Measurements from ENCODE around the gene MTRF1L.

GRCh38 chr6:152952045-152952444 lies 50.5 kb downstream of the MTRF1L start:
- TF ChIP-seq, protein P1, sequence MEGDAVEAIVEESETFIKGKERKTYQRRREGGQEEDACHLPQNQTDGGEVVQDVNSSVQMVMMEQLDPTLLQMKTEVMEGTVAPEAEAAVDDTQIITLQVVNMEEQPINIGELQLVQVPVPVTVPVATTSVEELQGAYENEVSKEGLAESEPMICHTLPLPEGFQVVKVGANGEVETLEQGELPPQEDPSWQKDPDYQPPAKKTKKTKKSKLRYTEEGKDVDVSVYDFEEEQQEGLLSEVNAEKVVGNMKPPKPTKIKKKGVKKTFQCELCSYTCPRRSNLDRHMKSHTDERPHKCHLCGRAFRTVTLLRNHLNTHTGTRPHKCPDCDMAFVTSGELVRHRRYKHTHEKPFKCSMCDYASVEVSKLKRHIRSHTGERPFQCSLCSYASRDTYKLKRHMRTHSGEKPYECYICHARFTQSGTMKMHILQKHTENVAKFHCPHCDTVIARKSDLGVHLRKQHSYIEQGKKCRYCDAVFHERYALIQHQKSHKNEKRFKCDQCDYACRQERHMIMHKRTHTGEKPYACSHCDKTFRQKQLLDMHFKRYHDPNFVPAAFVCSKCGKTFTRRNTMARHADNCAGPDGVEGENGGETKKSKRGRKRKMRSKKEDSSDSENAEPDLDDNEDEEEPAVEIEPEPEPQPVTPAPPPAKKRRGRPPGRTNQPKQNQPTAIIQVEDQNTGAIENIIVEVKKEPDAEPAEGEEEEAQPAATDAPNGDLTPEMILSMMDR (IDR thresholded peaks at IDR 0.05; ENCODE audit: low read length), result no peak
- no peak for TF ChIP-seq EZH2 (IDR thresholded peaks at IDR 0.05; ENCODE audit: borderline replicate concordance, low read length)

All from OCI-LY1 (cell line).